Neutrophil (primary cell): ENCODE measurements around the gene FBXW7.

ENCODE experiments used
- H3K27ac ChIP-seq: fragments of 200-600 bp; sonication (generic); 2 replicates; pipeline ENCODE4 v1.5.1; 2016; ENCODE audit warnings: mild to moderate bottlenecking, moderate library complexity
- H3K27me3 ChIP-seq: fragments of 200-600 bp; sonication (generic); 2 replicates; pipeline ENCODE4 v1.6.0; 2016; ENCODE audit warnings: mild to moderate bottlenecking
- H3K36me3 ChIP-seq: fragments of 200-600 bp; sonication (generic); 2 replicates; pipeline ENCODE4 v1.5.1; 2017
- H3K4me1 ChIP-seq, 2 experiments: fragments of 200-600 bp in 1 of 2; sonication (generic) in 1 of 2; 1 replicate in 1 of 2; 2 replicates in 1 of 2; pipeline versions ENCODE4 v1.5.1 to v1.6.1; 2013 to 2016; ENCODE audit warnings: low read depth in 1 of 2, low read length in 1 of 2, mild to moderate bottlenecking in 1 of 2, moderate library complexity in 1 of 2; ENCODE audit not compliant: control insufficient read depth in 1 of 2, insufficient read depth in 1 of 2
- H3K4me3 ChIP-seq, 2 experiments: fragments of 200-600 bp in 1 of 2; sonication (generic) in 1 of 2; 1 replicate in 1 of 2; 2 replicates in 1 of 2; pipeline ENCODE4 v1.5.1; 2013 to 2016; ENCODE audit warnings: low read depth in 1 of 2, low read length in 1 of 2, mild to moderate bottlenecking in 1 of 2, moderate library complexity in 1 of 2
- H3K9me3 ChIP-seq: fragments of 200-600 bp; sonication (generic); 2 replicates; pipeline ENCODE4 v1.5.1; 2016
- CTCF ChIP-seq: fragments of 200-600 bp; sonication (generic); IDR thresholded peaks from 2 replicates; pipeline ENCODE4 v1.5.1; 2016; ENCODE audit warnings: antibody characterized with exemption

The FBXW7 gene

GRCh38 chr4:152528060-152528459 is 7.8 kb downstream of the FBXW7 start:
- Histone ChIP-seq H3K27ac (no peak overlapping the region), H3K4me3 (no peak overlapping the region), H3K27me3 (no peaks in the 10 kb centered on the region), H3K36me3 (peaks cover 8% of the 10 kb centered on the region), H3K9me3 (no peaks in the 10 kb centered on the region), H3K4me1 (peaks cover 3 to 12% of the 10 kb centered on the region in 2 experiments)
- no peak for TF ChIP-seq CTCF

- no peak for TF ChIP-seq CTCF
- Histone ChIP-seq H3K9me3 (no peaks in the 10 kb centered on the region), H3K27me3 (no peaks in the 10 kb centered on the region), H3K36me3 (peaks cover 8% of the 10 kb centered on the region), H3K27ac (no peak overlapping the region), H3K4me3 (no peak overlapping the region), H3K4me1 (no peaks in the 10 kb centered on the region)
These were observed 10.0 kb downstream of the FBXW7 start for GRCh38 chr4:152525878-152526277.

- TF ChIP-seq CTCF: no peak
- Histone ChIP-seq H3K9me3 (no peaks in the 10 kb centered on the region), H3K36me3 (peaks cover under 1% of the 10 kb centered on the region), H3K4me1 (no peaks in the 10 kb centered on the region), H3K27ac (no peak overlapping the region), H3K27me3 (no peaks in the 10 kb centered on the region), H3K4me3 (no peak overlapping the region)
These were observed 11.5 kb downstream of the FBXW7 start for GRCh38 chr4:152524427-152524826.

GRCh38 chr4:152523731-152524130 is 12.2 kb downstream of the FBXW7 start:
- Histone ChIP-seq H3K36me3 (no peaks in the 10 kb centered on the region), H3K27ac (no peak overlapping the region), H3K9me3 (no peaks in the 10 kb centered on the region), H3K4me1 (no peaks in the 10 kb centered on the region), H3K4me3 (no peak overlapping the region), H3K27me3 (no peaks in the 10 kb centered on the region)
- no peak for TF ChIP-seq CTCF

GRCh38 chr4:152522754-152523153 is 13.1 kb downstream of the FBXW7 start:
- no peak for TF ChIP-seq CTCF
- Histone ChIP-seq H3K27ac (no peak overlapping the region), H3K36me3 (no peaks in the 10 kb centered on the region), H3K9me3 (no peaks in the 10 kb centered on the region), H3K4me3 (no peak overlapping the region), H3K27me3 (no peaks in the 10 kb centered on the region), H3K4me1 (no peaks in the 10 kb centered on the region)

GRCh38 chr4:152522245-152522644 is 13.6 kb downstream of the FBXW7 start:
- Histone ChIP-seq H3K27ac (no peak overlapping the region), H3K4me3 (no peak overlapping the region), H3K27me3 (no peaks in the 10 kb centered on the region), H3K9me3 (no peaks in the 10 kb centered on the region), H3K4me1 (no peaks in the 10 kb centered on the region), H3K36me3 (no peaks in the 10 kb centered on the region)
- no peak for TF ChIP-seq CTCF
